AG04449 (cell line): Measurements from ENCODE around the gene TIMELESS.

Source experiments
- CTCF ChIA-PET: fragments of 350-600 bp; formaldehyde crosslinking; extraction: SDS; loops from one replicate; lab custom pipeline; 2021; ENCODE audit warnings: antibody characterized with exemption; lab: Yijun Ruan, JAX
- POLR2A ChIA-PET: fragments of 400-600, 350-600 bp; formaldehyde crosslinking; extraction: SDS; loops from one replicate; lab custom pipeline; 2020; ENCODE audit warnings: antibody characterized with exemption, inconsistent platforms; lab: Yijun Ruan, JAX
- DNase-seq: peaks from one replicate; pipeline ENCODE4 v3.0.0-alpha.2; 2010; ENCODE audit warnings: low read depth, low spot score
- H3K4me3 ChIP-seq: 2 replicates; pipeline ENCODE4 v1.5.1; 2011; ENCODE audit warnings: low read depth, mild to moderate bottlenecking, control low read depth, low read length
- CTCF ChIP-seq: IDR thresholded peaks from one replicate; pipeline ENCODE4 v1.5.1; 2011; ENCODE audit warnings: mild to moderate bottlenecking, moderate library complexity, low read length, control low read depth, inconsistent platforms; ENCODE audit not compliant: insufficient read depth; ENCODE audit errors: missing control alignments

Gene TIMELESS

DNA sequence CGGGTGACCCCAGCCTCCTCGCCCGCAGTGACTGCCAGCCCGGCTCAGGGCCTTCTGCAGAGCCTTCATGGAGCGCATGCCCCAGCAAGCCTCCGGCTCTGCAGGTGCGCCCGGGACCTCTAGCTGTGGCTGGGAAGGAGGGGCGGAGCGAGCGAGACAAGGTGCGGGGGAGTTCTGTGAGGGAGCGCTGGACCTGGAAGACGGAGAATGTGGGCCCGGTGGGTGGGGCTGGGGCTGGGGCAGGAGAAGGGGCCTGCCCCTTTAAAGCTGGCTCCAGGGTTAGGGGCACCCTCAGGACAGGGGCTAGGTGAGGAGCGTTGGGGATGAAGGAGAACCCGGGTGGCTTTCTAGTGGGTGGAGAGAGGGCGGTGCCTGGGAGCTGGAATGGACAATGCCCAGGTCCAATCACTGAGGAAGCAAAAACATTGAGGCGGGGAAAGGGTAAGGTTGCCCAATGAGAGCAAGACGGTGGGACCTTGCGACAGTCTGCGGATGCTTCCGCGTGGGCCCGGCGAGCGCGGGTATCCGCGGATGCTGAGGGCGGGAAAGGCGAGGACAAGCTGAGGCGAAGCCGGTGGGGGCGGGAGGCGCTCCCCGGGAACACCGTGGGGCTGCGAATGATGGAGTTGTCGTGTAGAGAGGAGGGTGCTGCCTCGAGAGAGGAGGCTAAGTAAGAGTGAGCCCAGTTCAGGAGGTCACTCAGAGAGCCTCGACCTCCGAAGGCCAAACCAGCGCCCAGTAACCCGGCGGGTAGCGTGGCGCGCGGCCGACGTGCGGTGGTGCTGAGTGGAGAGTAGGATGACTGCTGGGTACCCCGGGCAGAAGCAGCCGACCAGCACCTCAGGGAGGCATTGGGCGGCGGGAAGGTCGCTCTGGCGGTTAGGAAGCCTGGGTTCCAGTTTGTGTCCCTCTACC, 39.1 kb upstream of the TIMELESS start, which contains the start of gene GLS2:
TSS of gene GLS2 (minus strand) at position 121 of the 915 bp plus-strand sequence. CDS start at position 78, 43 bp downstream.
- CTCF ChIA-PET: interaction anchor here (0.9 to 1.5 kb wide), 3 partner anchors 24 to 148 kb away, joined by 3 to 4 read pairs (median 3); no protein-coding TSS in a partner anchor
- peak; percentile 3 for DNase-seq
- TF ChIP-seq CTCF: no peak
- POLR2A ChIA-PET: interaction anchor here (1.1 kb wide), 1 partner anchor 154 kb away, joined by 3 read pairs; the partner anchor contains the start of gene PAN2
- peak within 1 kb of the TSS; percentile 59 for H3K4me3 ChIP-seq

DNA sequence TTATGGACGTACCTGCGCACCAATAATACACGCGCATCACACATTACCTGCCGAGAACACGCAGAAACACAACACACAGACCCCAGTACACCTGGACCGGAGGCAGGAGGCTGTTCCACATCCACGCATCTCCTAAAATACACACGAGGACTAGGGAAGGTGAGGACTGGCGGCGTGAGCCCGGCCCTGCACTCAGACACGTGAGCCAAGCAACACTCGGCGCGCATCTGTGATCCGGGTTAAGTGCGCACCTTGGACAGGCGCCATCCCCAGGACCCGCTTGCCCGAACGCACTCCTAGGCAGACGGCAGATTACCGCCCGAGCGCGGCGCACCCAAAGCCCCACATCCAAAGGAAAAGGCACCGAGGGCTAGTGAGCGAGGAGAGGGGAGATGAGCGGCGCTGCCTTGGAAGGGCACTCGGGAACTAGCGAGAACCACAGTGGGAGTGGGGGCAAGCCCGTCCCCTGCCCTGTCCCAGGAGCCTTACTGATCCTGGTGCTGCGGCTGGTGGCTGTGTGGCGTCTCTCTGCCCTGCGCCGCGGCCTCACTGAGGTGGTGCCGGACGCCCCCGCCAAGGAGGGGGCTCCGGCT, 38.3 kb upstream of the TIMELESS start:
- ChIA-PET POLR2A (interaction anchor here (1.1 kb wide), 1 partner anchor 154 kb away, joined by 3 read pairs; the partner anchor contains the start of gene PAN2), CTCF (interaction anchor here (0.9 to 1.5 kb wide), 3 partner anchors 24 to 149 kb away, joined by 3 to 4 read pairs (median 3); no protein-coding TSS in a partner anchor)
- TF ChIP-seq CTCF: no peak
- peak overlapping the region; percentile 59 for H3K4me3 ChIP-seq
- no peak for DNase-seq

GRCh38 chr12:56486694-56487093, 37.5 kb upstream of the TIMELESS start:
- no peak for DNase-seq
- H3K4me3 ChIP-seq: no peak overlapping the region
- ChIA-PET POLR2A (no interaction called here), CTCF (interaction anchor here (2.5 kb wide), 1 partner anchor 22 kb away, joined by 6 read pairs; no protein-coding TSS in a partner anchor)
- TF ChIP-seq CTCF: no peak

GRCh38 chr12:56484566-56484965, 35.3 kb upstream of the TIMELESS start:
- TF ChIP-seq CTCF: no peak
- no peak overlapping the region for H3K4me3 ChIP-seq
- DNase-seq: no peak
- ChIA-PET POLR2A (no interaction called here), CTCF (interaction anchor here (0.6 to 2.5 kb wide), 6 partner anchors 10 to 215 kb away, joined by 3 to 6 read pairs (median 3); no protein-coding TSS in a partner anchor)

GRCh38 chr12:56479625-56480024, 30.4 kb upstream of the TIMELESS start:
- CTCF ChIA-PET: interaction anchor here (0.6 to 3.1 kb wide), 5 partner anchors 10 to 144 kb away, joined by 3 to 13 read pairs (median 5); no protein-coding TSS in a partner anchor
- no peak for TF ChIP-seq CTCF
- DNase-seq: no peak
- no peak overlapping the region for H3K4me3 ChIP-seq
- POLR2A ChIA-PET: no interaction called here
